A673 (cell line): ENCODE measurements around the gene VWA5B1. TPM values are rescaled to one million over a fixed set of nuclear protein-coding genes. Genes with fewer than 3 reads are reported as not detected.

ENCODE experiments used
- BruUV-seq: library from RNA; stranded (reverse); fragments of 400-500 nt; replicated peaks from 2 replicates; lab custom pipeline; 2021; lab: Mats Ljungman, UMichigan
- CTCF ChIA-PET: fragments of 300-600 bp; sonication (Branson Sonifier 250); formaldehyde crosslinking; loops from one replicate; lab custom pipeline; 2022; ENCODE audit warnings: antibody characterized with exemption; lab: Charles Lee
- POLR2A ChIA-PET: fragments of 300-600 bp; sonication (Branson Sonifier 250); formaldehyde crosslinking; loops from one replicate; lab custom pipeline; 2022; ENCODE audit warnings: antibody characterized with exemption; ENCODE audit not compliant: low non-redundant PET; lab: Charles Lee
- DNase-seq: peaks from one replicate; pipeline ENCODE4 v3.0.0-alpha.2; 2015; ENCODE audit warnings: low spot score
- H3K27ac ChIP-seq: fragments of 200-600 bp; sonication (generic); 2 replicates; pipeline ENCODE4 v1.5.1; 2016; ENCODE audit warnings: mixed run types, low read depth, mild to moderate bottlenecking, mixed read lengths, antibody characterized with exemption, low read length; ENCODE audit not compliant: poor library complexity, severe bottlenecking
- H3K27me3 ChIP-seq: fragments of 200-600 bp; sonication (generic); replicated peaks from 2 replicates; pipeline ENCODE4 v1.6.1; 2017; ENCODE audit warnings: mixed run types, low read depth, mild to moderate bottlenecking, mixed read lengths, antibody characterized with exemption, low read length; ENCODE audit not compliant: insufficient read depth, poor library complexity
- H3K36me3 ChIP-seq: fragments of 200-600 bp; sonication (generic); 2 replicates; pipeline ENCODE4 v1.6.1; 2016; ENCODE audit warnings: mixed run types, mild to moderate bottlenecking, mixed read lengths, antibody characterized with exemption, low read length; ENCODE audit not compliant: insufficient read depth, poor library complexity, severe bottlenecking
- H3K4me1 ChIP-seq: fragments of 200-600 bp; sonication (generic); 2 replicates; pipeline ENCODE4 v1.6.1; 2017; ENCODE audit warnings: mixed run types, mild to moderate bottlenecking, mixed read lengths, antibody characterized with exemption, low read length; ENCODE audit not compliant: insufficient read depth, poor library complexity, severe bottlenecking
- H3K4me3 ChIP-seq: fragments of 200-600 bp; sonication (generic); 2 replicates; pipeline ENCODE4 v1.5.1; 2016; ENCODE audit warnings: low read depth, mixed run types, mild to moderate bottlenecking, mixed read lengths, low read length; ENCODE audit not compliant: poor library complexity, severe bottlenecking
- H3K9me3 ChIP-seq: fragments of 200-600 bp; sonication (generic); 2 replicates; pipeline ENCODE4 v1.6.1; 2016; ENCODE audit warnings: mixed run types, low read depth, mild to moderate bottlenecking, mixed read lengths, antibody characterized with exemption, low read length; ENCODE audit not compliant: poor library complexity, severe bottlenecking
- CTCF ChIP-seq: fragments of 300-800, 200-600 bp; sonication (generic); conservative IDR thresholded peaks from 2 replicates; pipeline ENCODE4 v1.5.1; 2017; ENCODE audit warnings: low read depth, mild to moderate bottlenecking, antibody characterized with exemption, low read length, moderate library complexity, mixed read lengths
- EZH2 ChIP-seq: fragments of 200-600 bp; sonication (generic); IDR thresholded peaks from 2 replicates; pipeline ENCODE4 v1.6.1; 2017; ENCODE audit warnings: borderline replicate concordance, low read depth, mild to moderate bottlenecking, mixed read lengths, antibody characterized with exemption, low read length; ENCODE audit not compliant: poor library complexity, severe bottlenecking
- intact Hi-C: fragments of 100-400 bp; cut with micrococcal nuclease; formaldehyde crosslinking; loops from one replicate; pipeline ENCODE4 v1.10.0; 2022; ENCODE audit not compliant: unreplicated experiment
- total RNA-seq: library from RNA; stranded (reverse); gene quantifications from 2 replicates; pipeline ENCODE4 v1.2.3, GENCODE V29; 2021

VWA5B1 gene
- total RNA-seq, 1 experiment from 2014 or later, result not detected

- Histone ChIP-seq H3K4me1 (peaks cover 4% of the 10 kb centered on the region), H3K4me3 (no peak overlapping the region), H3K27ac (no peak overlapping the region), H3K9me3 (no peaks in the 10 kb centered on the region), H3K27me3 (peaks cover 92% of the 10 kb centered on the region), H3K36me3 (no peaks in the 10 kb centered on the region)
- POLR2A ChIA-PET, result no interaction called here
- DNase-seq, result no peak
- TF ChIP-seq CTCF (no peak), EZH2 (no peak)
- no TSS peak for BruUV-seq
- intact Hi-C loops, result no loop called here
- CTCF ChIA-PET, result no interaction called here
Observed at GRCh38 chr1:20367626-20368025, 77.0 kb downstream of the VWA5B1 start.

- ChIA-PET POLR2A (no interaction called here), CTCF (no interaction called here)
- no TSS peak for BruUV-seq
- Histone ChIP-seq H3K9me3 (no peaks in the 10 kb centered on the region), H3K4me1 (peaks cover 4% of the 10 kb centered on the region), H3K27me3 (peaks cover 97% of the 10 kb centered on the region), H3K4me3 (no peak overlapping the region), H3K36me3 (no peaks in the 10 kb centered on the region), H3K27ac (no peak overlapping the region)
- DNase-seq, result no peak
- no peak for TF ChIP-seq EZH2
- TF ChIP-seq CTCF, result no peak
- intact Hi-C loops, result no loop called here
Observed at GRCh38 chr1:20368866-20369470, 78.3 kb downstream of the VWA5B1 start.

GRCh38 chr1:20370698-20371097 is 80.0 kb downstream of the VWA5B1 start:
- no peak for TF ChIP-seq CTCF
- ChIA-PET POLR2A (no interaction called here), CTCF (no interaction called here)
- Histone ChIP-seq H3K27me3 (peaks cover 96% of the 10 kb centered on the region), H3K4me3 (no peak overlapping the region), H3K4me1 (peaks cover 4% of the 10 kb centered on the region), H3K27ac (no peak overlapping the region), H3K9me3 (no peaks in the 10 kb centered on the region), H3K36me3 (no peaks in the 10 kb centered on the region)
- intact Hi-C loops, result no loop called here
- DNase-seq, result no peak
- BruUV-seq, result no TSS peak
